ENCODE data around the gene ZC2HC1C.
"Not testable (repeated sequence)": the region's sequence is repeated elsewhere in the genome, so short reads cannot be mapped to it uniquely, and the experiment has no call there.

Gene ZC2HC1C

GRCh38 chr14:75098212-75098611 is 28.8 kb downstream of the ZC2HC1C start:
- Mint-ChIP-seq H3K9me3 (no peaks in the 10 kb centered on the region), H3K4me3 (no peak overlapping the region), H3K4me1 (peaks cover 11% of the 10 kb centered on the region), H3K27me3 (no peaks in the 10 kb centered on the region), H3K27ac (no peak overlapping the region), H3K36me3 (peaks cover 11% of the 10 kb centered on the region)

GRCh38 chr14:75098682-75099081 is 29.2 kb downstream of the ZC2HC1C start:
- peaks cover 11% of the 10 kb centered on the region for H3K36me3 Mint-ChIP-seq
- peak overlapping the region; percentile 13 for H3K27ac Mint-ChIP-seq
- no peaks in the 10 kb centered on the region for H3K9me3 Mint-ChIP-seq
- H3K27me3 Mint-ChIP-seq = no peaks in the 10 kb centered on the region
- no peak overlapping the region for H3K4me3 Mint-ChIP-seq
- H3K4me1 Mint-ChIP-seq = peaks cover 11% of the 10 kb centered on the region

- Mint-ChIP-seq H3K36me3 (peaks cover 12% of the 10 kb centered on the region), H3K4me3 (no peak overlapping the region), H3K27ac (no peak overlapping the region), H3K9me3 (no peaks in the 10 kb centered on the region), H3K4me1 (peaks cover 11% of the 10 kb centered on the region), H3K27me3 (no peaks in the 10 kb centered on the region)
These were observed 32.0 kb downstream of the ZC2HC1C start for GRCh38 chr14:75101491-75101890.

GRCh38 chr14:75107186-75107585 is 37.7 kb downstream of the ZC2HC1C start:
- H3K4me3 Mint-ChIP-seq = no peak overlapping the region
- H3K9me3 Mint-ChIP-seq = no peaks in the 10 kb centered on the region
- H3K4me1 Mint-ChIP-seq = peaks cover 5% of the 10 kb centered on the region
- H3K27me3 Mint-ChIP-seq = no peaks in the 10 kb centered on the region
- peaks cover 31% of the 10 kb centered on the region for H3K36me3 Mint-ChIP-seq
- H3K27ac Mint-ChIP-seq = no peak overlapping the region

GRCh38 chr14:75109877-75110276 is 40.4 kb downstream of the ZC2HC1C start:
- Mint-ChIP-seq H3K4me3 (no peak overlapping the region), H3K4me1 (peaks cover 17% of the 10 kb centered on the region), H3K27me3 (no peaks in the 10 kb centered on the region), H3K27ac (no peak overlapping the region), H3K9me3 (no peaks in the 10 kb centered on the region), H3K36me3 (peaks cover 36% of the 10 kb centered on the region)

GRCh38 chr14:75113932-75114539 is 44.6 kb downstream of the ZC2HC1C start:
- peaks cover 19% of the 10 kb centered on the region for H3K4me1 Mint-ChIP-seq
- no peak overlapping the region for H3K4me3 Mint-ChIP-seq
- peak overlapping the region; percentile 46 for H3K27ac Mint-ChIP-seq
- H3K9me3 Mint-ChIP-seq = no peaks in the 10 kb centered on the region
- H3K36me3 Mint-ChIP-seq = peaks cover 29% of the 10 kb centered on the region
- no peaks in the 10 kb centered on the region for H3K27me3 Mint-ChIP-seq

GRCh38 chr14:75119056-75119455 is 49.6 kb downstream of the ZC2HC1C start:
- peaks cover 8% of the 10 kb centered on the region for H3K36me3 Mint-ChIP-seq
- H3K27ac Mint-ChIP-seq = no peak overlapping the region
- peaks cover 30% of the 10 kb centered on the region for H3K4me1 Mint-ChIP-seq
- no peak overlapping the region for H3K4me3 Mint-ChIP-seq
- H3K9me3 Mint-ChIP-seq = no peaks in the 10 kb centered on the region
- H3K27me3 Mint-ChIP-seq = no peaks in the 10 kb centered on the region

GRCh38 chr14:75120541-75121291 is 51.3 kb downstream of the ZC2HC1C start:
- Mint-ChIP-seq H3K27me3 (no peaks in the 10 kb centered on the region), H3K36me3 (peaks cover 6% of the 10 kb centered on the region), H3K27ac (no peak overlapping the region), H3K4me3 (no peak overlapping the region), H3K4me1 (peaks cover 42% of the 10 kb centered on the region), H3K9me3 (no peaks in the 10 kb centered on the region)

GRCh38 chr14:75121552-75121951 is 52.1 kb downstream of the ZC2HC1C start:
- no peak overlapping the region for H3K27ac Mint-ChIP-seq
- no peak overlapping the region for H3K4me3 Mint-ChIP-seq
- H3K9me3 Mint-ChIP-seq = no peaks in the 10 kb centered on the region
- H3K27me3 Mint-ChIP-seq = no peaks in the 10 kb centered on the region
- peaks cover 48% of the 10 kb centered on the region for H3K4me1 Mint-ChIP-seq
- peaks cover 10% of the 10 kb centered on the region for H3K36me3 Mint-ChIP-seq

- peaks cover 13% of the 10 kb centered on the region for H3K36me3 Mint-ChIP-seq
These were observed 54.5 kb downstream of the ZC2HC1C start for GRCh38 chr14:75123991-75124390.

GRCh38 chr14:75125617-75126016 is 56.2 kb downstream of the ZC2HC1C start:
- no peaks in the 10 kb centered on the region for H3K9me3 Mint-ChIP-seq
- H3K36me3 Mint-ChIP-seq = peaks cover 11% of the 10 kb centered on the region
- peak overlapping the region; percentile 98 for H3K27ac Mint-ChIP-seq
- peak overlapping the region; percentile 100 for H3K4me3 Mint-ChIP-seq
- peaks cover 55% of the 10 kb centered on the region for H3K4me1 Mint-ChIP-seq
- H3K27me3 Mint-ChIP-seq = no peaks in the 10 kb centered on the region

More at GRCh38 chr14:75123991-75124390, 54.5 kb downstream of the ZC2HC1C start:
- Mint-ChIP-seq H3K4me3 (peak overlapping the region; percentile 61), H3K27ac (peak overlapping the region; percentile 91), H3K4me1 (peaks cover 59% of the 10 kb centered on the region), H3K9me3 (no peaks in the 10 kb centered on the region), H3K27me3 (no peaks in the 10 kb centered on the region)

- Mint-ChIP-seq H3K36me3 (peaks cover 11% of the 10 kb centered on the region), H3K27ac (peak overlapping the region; percentile 98), H3K4me1 (peaks cover 49% of the 10 kb centered on the region), H3K9me3 (no peaks in the 10 kb centered on the region), H3K27me3 (no peaks in the 10 kb centered on the region), H3K4me3 (peak overlapping the region; percentile 100)
These were observed 56.7 kb downstream of the ZC2HC1C start for GRCh38 chr14:75126121-75126544.

- H3K9me3 Mint-ChIP-seq = no peaks in the 10 kb centered on the region
- H3K27ac Mint-ChIP-seq = peak within 1 kb of the TSS; percentile 99
- no peaks in the 10 kb centered on the region for H3K27me3 Mint-ChIP-seq
- H3K36me3 Mint-ChIP-seq = peaks cover 9% of the 10 kb centered on the region
- peak within 1 kb of the TSS; percentile 100 for H3K4me3 Mint-ChIP-seq
- peaks cover 46% of the 10 kb centered on the region for H3K4me1 Mint-ChIP-seq
These were observed 57.4 kb downstream of the ZC2HC1C start, which contains the start of gene NEK9 for GRCh38 chr14:75126679-75127473. Gene NEK9 (minus strand): TSS chr14:75127048. CDS start chr14:75126921, 127 bp downstream.

GRCh38 chr14:75127474-75127820 is 58.0 kb downstream of the ZC2HC1C start:
- not testable (repeated sequence) for H3K27me3 Mint-ChIP-seq, H3K9me3 Mint-ChIP-seq
- Mint-ChIP-seq H3K4me1 (peaks cover 46% of the 10 kb centered on the region), H3K36me3 (peaks cover 10% of the 10 kb centered on the region), H3K4me3 (peak overlapping the region; percentile 100), H3K27ac (peak overlapping the region; percentile 99)

- Mint-ChIP-seq H3K4me1 (peaks cover 49% of the 10 kb centered on the region), H3K27ac (peak overlapping the region; percentile 98), H3K9me3 (no peaks in the 10 kb centered on the region), H3K27me3 (no peaks in the 10 kb centered on the region), H3K36me3 (peaks cover 11% of the 10 kb centered on the region), H3K4me3 (peak overlapping the region; percentile 100)
These were observed 58.6 kb downstream of the ZC2HC1C start for GRCh38 chr14:75127903-75128595.

All from activated naive CD4-positive, alpha-beta T cell treated with anti-CD3 and anti-CD28 coated beads, Interleukin-2, amount 50 U/mL, for 24 hours (primary cell).